PC-3 (cell line): ENCODE data around the gene ZNF518A.

Experiments used
- CTCF ChIP-seq: fragments of 300-600 bp; sonication (generic); conservative IDR thresholded peaks from 2 replicates; pipeline ENCODE4 v1.5.1; 2017; ENCODE audit warnings: antibody characterized with exemption, low read depth, mild to moderate bottlenecking, low read length
- EZH2 ChIP-seq: fragments of 300-600 bp; sonication (generic); IDR thresholded peaks from one replicate; pipeline ENCODE4 v1.6.1; 2017; ENCODE audit warnings: antibody characterized with exemption, mild to moderate bottlenecking, low read length; ENCODE audit not compliant: unreplicated experiment
- EZH2phosphoT487 ChIP-seq: fragments of 300-600 bp; sonication (generic); IDR thresholded peaks from 2 replicates; pipeline ENCODE4 v1.6.1; 2018; ENCODE audit warnings: mild to moderate bottlenecking, antibody characterized with exemption, low read length, borderline replicate concordance

GRCh38 chr10:96112531-96112930, 17.6 kb upstream of the ZNF518A start:
- TF ChIP-seq EZH2 (no peak), CTCF (no peak), EZH2phosphoT487 (no peak)
